Transverse colon (tissue), 4 donors: Measurements from ENCODE around the gene MANSC4. TPM values are rescaled to one million over a fixed set of nuclear protein-coding genes. Genes with fewer than 3 reads are reported as not detected.

Source experiments
- DNase-seq: peaks from one replicate; pipeline ENCODE4 v3.0.0-alpha.2; 2019
- H3K27ac ChIP-seq, 4 donors: fragments of 200-600 bp; sonication (generic); 2 replicates each; pipeline ENCODE4 v1.5.1; 2016 to 2018; ENCODE audit warnings: inconsistent platforms in 4 of 4
- H3K27me3 ChIP-seq: fragments of 200-600 bp; sonication (generic); 2 replicates; pipeline ENCODE4 v1.5.1; 2017; ENCODE audit warnings: inconsistent platforms
- H3K36me3 ChIP-seq, 4 donors: fragments of 200-600 bp; sonication (generic); 2 replicates each; pipeline ENCODE4 v1.5.1; 2017 to 2019; ENCODE audit warnings: inconsistent platforms in 4 of 4
- H3K4me1 ChIP-seq, 4 donors: fragments of 200-600 bp; sonication (generic); 2 replicates each; pipeline ENCODE4 v1.5.1; 2017 to 2020; ENCODE audit warnings: inconsistent platforms in 4 of 4
- H3K4me3 ChIP-seq, 4 donors: fragments of 200-600 bp; sonication (generic); 1 replicate in 1 of 4; 2 replicates in 3 of 4; pipeline versions ENCODE4 v1.5.1 to v1.6.1; 2017 to 2019; ENCODE audit warnings: inconsistent platforms in 4 of 4
- H3K9me3 ChIP-seq, 2 donors: fragments of 200-600 bp; sonication (generic); 2 replicates each; pipeline ENCODE4 v1.5.1; 2017 to 2019; ENCODE audit warnings: inconsistent platforms in 2 of 2
- CTCF ChIP-seq, 5 experiments: fragments of 200-600 bp in 3 of 5; fragments of 450-650 bp in 2 of 5; sonication (generic) in 3 of 5; IDR thresholded peaks; 1 replicate in 2 of 5; 2 replicates in 3 of 5; pipeline ENCODE4 v1.5.1; 2016 to 2017; ENCODE audit warnings: antibody characterized with exemption in 5 of 5, inconsistent platforms in 3 of 5, mild to moderate bottlenecking in 2 of 5, moderate library complexity in 1 of 5
- EP300 ChIP-seq: sonication (generic); formaldehyde crosslinking; IDR thresholded peaks from one replicate; pipeline ENCODE4 v1.6.1; 2017; ENCODE audit warnings: antibody characterized with exemption, low read depth
- POLR2A ChIP-seq: fragments of 450-650 bp; IDR thresholded peaks from one replicate; pipeline ENCODE4 v1.6.1; 2016; ENCODE audit warnings: antibody characterized with exemption, mild to moderate bottlenecking, moderate library complexity
- POLR2AphosphoS5 ChIP-seq, 3 donors: sonication (generic); formaldehyde crosslinking; IDR thresholded peaks; one replicate each; pipeline ENCODE4 v1.6.1; 2016; ENCODE audit warnings: antibody characterized with exemption in 3 of 3
- WGBS, 2 donors: methylation state at CpG; one replicate each; pipeline ENCODE4 v1.1.5; 2018; ENCODE audit warnings: low coverage in 1 of 2; 5-methylcytosine and 5-hydroxymethylcytosine counted together
- in situ Hi-C, 4 donors: fragments of 200-750 bp; cut with MboI; loops; one replicate each; pipeline versions ENCODE4 v1.15.0 to v1.15.1; 2017; ENCODE audit warnings: low sequenced_read_pairs in 3 of 4, low pct_ligation_motif_present in 1 of 4, low pct_unique_long_range_greater_than_20kb in 1 of 4
- intact Hi-C: fragments of 100-400 bp; cut with DNase I; formaldehyde crosslinking; loops from one replicate; pipeline ENCODE4 v1.15.1; 2023; ENCODE audit warnings: low total_unique reads
- total RNA-seq, 4 donors: library from RNA; depleted of rRNA; stranded (reverse); fragments of >200 nt; gene quantifications; one replicate each; pipeline ENCODE4 v1.1.0, GENCODE V29; 2016

MANSC4 gene
- total RNA-seq, 4 donors from 2014 or later: not detected

DNA sequence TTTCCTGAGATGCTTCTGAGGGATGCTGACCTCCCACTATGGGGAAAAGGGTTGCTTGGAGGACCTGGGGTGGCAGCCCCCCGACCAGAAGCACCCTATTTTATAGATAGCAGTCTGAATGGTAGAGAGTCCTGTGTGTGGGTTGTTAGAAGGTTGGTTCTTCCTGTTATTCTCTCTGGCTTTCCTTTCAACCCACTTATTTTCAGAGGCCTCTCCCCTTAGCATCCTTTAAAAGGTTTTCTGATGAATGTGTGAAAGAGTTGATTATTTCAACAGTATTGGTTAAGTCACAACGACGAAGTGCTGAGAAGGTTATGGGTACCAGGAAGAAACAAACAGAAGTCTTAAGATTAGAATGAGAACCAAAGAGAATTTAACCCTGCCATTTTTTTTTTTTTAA, 20.8 kb upstream of the MANSC4 start:
- Histone ChIP-seq H3K27me3 (no peaks in the 10 kb centered on the region), H3K27ac (no peak overlapping the region), H3K36me3 (peaks cover 0 to 34% (median 11%) of the 10 kb centered on the region in 4 donors), H3K9me3 (no peaks in the 10 kb centered on the region), H3K4me3 (no peak overlapping the region), H3K4me1 (no peaks in the 10 kb centered on the region)
- WGBS, 2 donors: 89 to 91% methylated on average over 3 of the region's 3 CpGs
- in situ Hi-C loops: no loop called here
- TF ChIP-seq POLR2AphosphoS5 (IDR thresholded peaks at IDR 0.05): no peak
- TF ChIP-seq POLR2A: no peak
- no peak for TF ChIP-seq EP300
- TF ChIP-seq CTCF (IDR thresholded peaks at IDR 0.05): no peak
- intact Hi-C loops: no loop called here
- no peak for DNase-seq

DNA sequence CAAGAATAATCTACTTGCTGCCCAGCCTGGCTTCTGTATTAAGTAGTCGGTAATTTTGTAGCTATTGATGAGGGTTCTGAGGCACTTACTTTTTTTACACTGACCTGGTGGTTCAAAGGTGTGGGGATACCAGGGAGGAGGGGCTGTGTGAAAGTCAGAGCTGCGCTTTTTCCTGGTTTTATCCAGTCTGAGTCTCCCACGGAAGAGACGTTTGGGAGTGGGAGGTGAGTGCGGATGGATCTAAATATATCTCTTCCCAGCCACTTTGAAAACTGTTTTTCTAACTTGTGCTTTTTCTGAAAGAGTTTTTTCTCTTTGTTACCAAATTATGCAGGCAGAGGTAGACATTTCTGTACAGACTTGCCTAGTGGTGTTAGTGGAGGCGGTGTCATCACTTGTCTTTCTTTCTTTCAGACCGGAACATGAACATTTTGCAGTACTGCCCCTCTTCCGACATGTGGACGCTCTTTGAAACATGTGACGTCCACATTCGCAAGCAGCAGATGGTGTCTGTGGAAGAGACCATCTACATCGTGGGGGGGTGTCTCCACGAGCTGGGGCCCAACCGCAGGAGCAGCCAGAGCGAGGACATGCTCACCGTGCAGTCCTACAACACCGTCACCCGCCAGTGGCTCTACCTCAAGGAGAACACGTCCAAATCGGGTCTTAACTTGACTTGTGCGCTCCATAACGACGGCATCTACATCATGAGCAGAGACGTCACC, 17.4 kb upstream of the MANSC4 start:
- intact Hi-C loops (no loop called here), in situ Hi-C loops (no loop called here)
- Histone ChIP-seq H3K27ac (no peak overlapping the region), H3K9me3 (no peaks in the 10 kb centered on the region), H3K4me3 (no peak overlapping the region), H3K27me3 (no peaks in the 10 kb centered on the region), H3K4me1 (no peaks in the 10 kb centered on the region), H3K36me3 (peaks cover 0 to 47% (median 17%) of the 10 kb centered on the region in 4 donors)
- TF ChIP-seq CTCF (IDR thresholded peaks at IDR 0.05) (no peak), POLR2AphosphoS5 (IDR thresholded peaks at IDR 0.05) (no peak), POLR2A (no peak), EP300 (no peak)
- DNase-seq: no peak
- 96 to 100% methylated on average over 6 to 24 of the region's 24 CpGs for WGBS, 2 donors

- H3K36me3 ChIP-seq: peaks cover 0 to 47% (median 18%) of the 10 kb centered on the region in 4 donors
- DNase-seq: no peak
- no peaks in the 10 kb centered on the region for H3K4me1 ChIP-seq
- no peak overlapping the region for H3K4me3 ChIP-seq
- TF ChIP-seq POLR2AphosphoS5 (IDR thresholded peaks at IDR 0.05) (no peak), CTCF (IDR thresholded peaks at IDR 0.05) (no peak), EP300 (no peak), POLR2A (no peak)
- intact Hi-C loops (no loop called here), in situ Hi-C loops (no loop called here)
- H3K9me3 ChIP-seq: no peaks in the 10 kb centered on the region
- H3K27me3 ChIP-seq: no peaks in the 10 kb centered on the region
- WGBS, 2 donors: 80 to 87% methylated on average over 6 to 7 of the region's 7 CpGs
- H3K27ac ChIP-seq: peak overlapping the region in 1 of 4 donors; percentile 6
Observed at GRCh38 chr12:27796128-27796527, 16.1 kb upstream of the MANSC4 start.

DNA sequence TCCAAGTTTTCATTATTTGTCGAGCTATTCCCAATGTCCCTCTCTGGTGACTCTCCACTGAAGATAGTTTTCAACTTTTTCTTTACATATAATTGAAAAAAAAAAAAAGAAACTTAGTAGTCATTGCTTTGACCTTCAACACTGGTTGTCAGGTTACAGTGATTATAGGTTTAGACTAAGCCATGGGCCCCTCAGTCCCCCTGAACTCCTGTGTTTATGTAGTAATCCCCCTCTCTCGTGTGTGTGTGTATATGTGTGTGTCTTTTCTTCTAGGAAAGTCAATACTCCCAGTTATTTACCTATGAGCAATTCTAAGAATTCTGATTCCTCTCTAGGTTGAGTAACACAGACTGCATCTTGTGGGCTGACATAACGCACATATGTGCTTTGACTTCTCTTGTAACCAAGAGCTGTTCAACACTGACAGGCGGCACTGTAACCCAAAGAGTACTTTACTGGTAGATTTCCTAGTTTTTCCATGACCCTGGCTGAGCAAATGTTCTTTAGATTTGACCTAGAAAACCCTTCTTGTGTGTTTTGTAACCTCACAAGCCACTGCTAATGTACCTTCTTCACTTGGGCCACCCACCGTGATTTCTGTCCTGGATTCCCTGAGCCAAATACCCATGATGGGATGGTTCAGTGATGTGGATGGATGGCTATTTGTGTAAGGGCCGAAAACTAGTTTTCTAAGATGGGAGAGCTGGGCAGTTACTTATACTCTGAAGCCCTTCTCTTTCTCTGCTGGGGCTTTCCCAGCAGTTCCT, 15.0 kb upstream of the MANSC4 start:
- in situ Hi-C loops: no loop called here
- 77 to 88% methylated on average over 5 to 6 of the region's 6 CpGs for WGBS, 2 donors
- intact Hi-C loops: no loop called here

More for the DNA sequence above, 15.0 kb upstream of the MANSC4 start:
- Histone ChIP-seq H3K4me1 (no peaks in the 10 kb centered on the region), H3K27ac (no peak overlapping the region), H3K9me3 (no peaks in the 10 kb centered on the region), H3K4me3 (no peak overlapping the region), H3K36me3 (peaks cover 0 to 47% (median 18%) of the 10 kb centered on the region in 4 donors), H3K27me3 (no peaks in the 10 kb centered on the region)
- DNase-seq: no peak
- TF ChIP-seq POLR2A (no peak), EP300 (no peak), CTCF (IDR thresholded peaks at IDR 0.05) (no peak), POLR2AphosphoS5 (IDR thresholded peaks at IDR 0.05) (no peak)
